ENCODE data around the gene NUDT12. TPM values are rescaled to one million over a fixed set of nuclear protein-coding genes. Genes with fewer than 3 reads are reported as not detected.

NUDT12 gene
- total RNA-seq, 1 experiment from 2014 or later = 15.8 TPM

DNA sequence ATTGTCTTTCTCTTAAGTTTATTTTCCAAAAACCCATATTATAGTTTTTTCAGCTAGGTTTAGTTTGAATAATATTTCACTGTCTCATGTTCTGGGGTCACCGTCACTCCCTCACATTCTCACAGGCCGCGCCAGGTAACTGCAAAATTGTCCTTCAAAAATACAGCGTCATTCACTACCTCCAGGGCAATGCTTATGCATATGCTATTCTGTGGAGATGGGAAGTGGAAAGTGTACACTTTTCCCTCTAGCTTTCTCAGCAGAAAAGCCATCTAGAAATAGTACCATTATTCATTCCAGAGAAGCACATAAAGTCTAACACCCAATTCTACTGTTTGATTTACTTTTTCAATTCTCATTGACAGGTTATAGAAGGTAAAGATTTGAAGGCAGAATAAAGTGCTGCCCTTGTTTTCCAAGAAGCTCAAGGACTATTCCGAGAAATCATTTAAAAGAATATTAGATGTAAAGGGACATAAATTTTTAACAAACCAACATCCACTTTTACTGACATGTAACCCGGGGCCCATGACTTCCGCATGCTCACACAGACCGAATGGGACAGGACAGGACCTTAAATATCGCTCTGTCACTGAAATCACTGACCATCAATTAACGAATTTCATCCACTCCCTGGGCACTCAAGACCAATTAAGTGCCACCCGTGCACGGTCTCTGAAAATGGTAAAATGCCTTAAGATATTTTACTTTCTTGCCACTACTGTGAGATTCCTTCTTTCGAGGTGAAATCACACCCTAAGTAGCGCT is 720 bp downstream of the NUDT12 start:
- Histone ChIP-seq H2AFZ (ENCODE audit: low read depth, low read length, poor library complexity, severe bottlenecking) (peak overlapping the region; percentile 64), H4K20me1 (ENCODE audit: insufficient read depth) (no peaks in the 10 kb centered on the region), H3K79me2 (ENCODE audit: insufficient read depth, low read length) (peaks cover 18% of the 10 kb centered on the region; the same call in 1 of the 2 replicates), H3K27me3 (ENCODE audit: insufficient read depth, low read length) (no peaks in the 10 kb centered on the region), H3K9me3 (ENCODE audit: control insufficient read depth in 1 of 2, insufficient read depth in 1 of 2, low read depth in 1 of 2, low read length in 2 of 2) (no peaks in the 10 kb centered on the region), H3K4me2 (ENCODE audit: low read length) (peak overlapping the region; percentile 75), H3K36me3 (ENCODE audit: control insufficient read depth in 1 of 2, insufficient read depth in 2 of 2, low read length in 2 of 2) (0 out of 4 replicates have a peak, but pooled peaks cover 0 to 3% of the 10 kb centered on the region in 2 experiments), H3K27ac (ENCODE audit: low read depth, low read length) (peak overlapping the region; percentile 95), H3K9me2 (ENCODE audit: insufficient read depth) (no peaks in the 10 kb centered on the region), H3K9ac (ENCODE audit: low read length) (peak overlapping the region; percentile 83), H3K4me3 (replicated peaks in 1 of 2; ENCODE audit: low read depth in 1 of 2, low read length in 2 of 2) (peak overlapping the region; percentile 78 to 90), H3K4me1 (ENCODE audit: control insufficient read depth in 1 of 2, insufficient read depth in 2 of 2, low read length in 2 of 2) (peaks cover 4 to 8% of the 10 kb centered on the region in 2 experiments; a peak in 2 of 4 replicates)
- peak; percentile 53 for ATAC-seq
- BruUV-seq (replicated peaks) = TSS peak; percentile 75
- ChIA-PET RAD21 (ENCODE audit: low non-redundant PET in 1 of 2, low total read pairs in 2 of 2, uncharacterized antibody in 2 of 2, unreplicated experiment in 2 of 2) (no interaction called here), POLR2A (no interaction called here), CTCF (interaction anchor here (1.1 kb wide), 1 partner anchor 20 kb away, joined by 3 read pairs; no protein-coding TSS in a partner anchor)
- no peak for TF ChIP-seq JUND (IDR thresholded peaks at IDR 0.05)
- TF ChIP-seq POLR2AphosphoS5 (IDR thresholded peaks at IDR 0.05; ENCODE audit: low read depth, low read length) = no peak
- no peak for TF ChIP-seq EGR1 (IDR thresholded peaks at IDR 0.05; ENCODE audit: low read depth)
- no peak for TF ChIP-seq TCF7L2 (IDR thresholded peaks at IDR 0.05; ENCODE audit: borderline replicate concordance, extremely low read depth, insufficient read depth, insufficient read length)
- no peak for TF ChIP-seq ZBTB33 (IDR thresholded peaks at IDR 0.05; ENCODE audit: extremely low read depth, insufficient replicate concordance, low read length)
- TF ChIP-seq, protein P1, sequence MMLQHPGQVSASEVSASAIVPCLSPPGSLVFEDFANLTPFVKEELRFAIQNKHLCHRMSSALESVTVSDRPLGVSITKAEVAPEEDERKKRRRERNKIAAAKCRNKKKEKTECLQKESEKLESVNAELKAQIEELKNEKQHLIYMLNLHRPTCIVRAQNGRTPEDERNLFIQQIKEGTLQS (IDR thresholded peaks at IDR 0.05) = no peak
- TF ChIP-seq SP1 (IDR thresholded peaks at IDR 0.05; ENCODE audit: low read depth) = no peak
- no peak for TF ChIP-seq CEBPB (IDR thresholded peaks at IDR 0.05; ENCODE audit: low read depth)
- no peak for TF ChIP-seq EZH2phosphoT487 (IDR thresholded peaks at IDR 0.05; ENCODE audit: borderline replicate concordance)
- no peak for TF ChIP-seq SIN3A (IDR thresholded peaks at IDR 0.05; ENCODE audit: low read depth)
- TF ChIP-seq POLR2A (IDR thresholded peaks at IDR 0.05; ENCODE audit: borderline replicate concordance, extremely low read depth, insufficient read depth, insufficient read length) = no peak
- TF ChIP-seq YY1 (IDR thresholded peaks at IDR 0.05; ENCODE audit: extremely low read depth, insufficient replicate concordance, low read depth, low read length) = no peak
- no peak for TF ChIP-seq SRF (IDR thresholded peaks at IDR 0.05; ENCODE audit: low read depth)
- intact Hi-C loops (cut with micrococcal nuclease) = no loop called here
- no peak for DNase-seq (ENCODE audit: low read depth, low spot score)

All from HCT116 (cell line).